MCF 10A (cell line): Measurements from ENCODE around the gene SPTB. TPM values are rescaled to one million over a fixed set of nuclear protein-coding genes. Genes with fewer than 3 reads are reported as not detected.

Experiments
- BruUV-seq: library from RNA; stranded (reverse); fragments of 400-500 nt; replicated peaks from 2 replicates; lab custom pipeline; 2021; lab: Mats Ljungman, UMichigan
- CTCF ChIA-PET: fragments of 300-600 bp; sonication (Branson Sonifier 250); formaldehyde crosslinking; extraction: SDS; loops from one replicate; lab custom pipeline; 2021; ENCODE audit warnings: antibody characterized with exemption, inconsistent platforms; lab: Yijun Ruan, JAX
- POLR2A ChIA-PET: fragments of 300-600, 350-650 bp; sonication (Branson Sonifier 250); formaldehyde crosslinking; extraction: SDS; loops from one replicate; lab custom pipeline; 2020; ENCODE audit warnings: antibody characterized with exemption, inconsistent platforms; lab: Yijun Ruan, JAX
- DNase-seq: peaks from one replicate; pipeline ENCODE4 v3.0.0-alpha.2; 2018; ENCODE audit not compliant: unreplicated experiment
- H3K27ac Mint-ChIP-seq: one replicate; pipeline ENCODE4 v1.8.0; 2022; ENCODE audit warnings: mild to moderate bottlenecking, low read depth, mixed read lengths; ENCODE audit not compliant: unreplicated experiment
- H3K27me3 Mint-ChIP-seq: one replicate; pipeline ENCODE4 v1.8.0; 2022; ENCODE audit warnings: mixed read lengths; ENCODE audit not compliant: insufficient read depth, unreplicated experiment
- H3K36me3 Mint-ChIP-seq: one replicate; pipeline ENCODE4 v1.8.0; 2022; ENCODE audit warnings: mild to moderate bottlenecking, moderate library complexity, mixed read lengths; ENCODE audit not compliant: insufficient read depth, unreplicated experiment
- H3K4me1 Mint-ChIP-seq: one replicate; pipeline ENCODE4 v1.8.0; 2022; ENCODE audit warnings: mixed read lengths; ENCODE audit not compliant: insufficient read depth, unreplicated experiment
- H3K4me3 Mint-ChIP-seq: one replicate; pipeline ENCODE4 v1.8.0; 2022; ENCODE audit warnings: mild to moderate bottlenecking, moderate library complexity, mixed read lengths; ENCODE audit not compliant: unreplicated experiment
- H3K9me3 Mint-ChIP-seq: one replicate; pipeline ENCODE4 v1.8.0; 2022; ENCODE audit warnings: mixed read lengths; ENCODE audit not compliant: unreplicated experiment
- intact Hi-C: fragments of 100-400 bp; cut with micrococcal nuclease; formaldehyde crosslinking; loops from 2 replicates; pipeline ENCODE4 v1.14.1; 2022
- total RNA-seq: library from RNA; stranded (reverse); gene quantifications from 2 replicates; pipeline ENCODE4 v1.2.3, GENCODE V29; 2022
- TF ChIP-seq, protein P1 (sequence below): fragments of 200-600 bp; IDR thresholded peaks from one replicate; pipeline ENCODE4 v1.8.0; 2022; ENCODE audit warnings: antibody characterized with exemption, mild to moderate bottlenecking; ENCODE audit not compliant: unreplicated experiment

SPTB gene
- total RNA-seq, 1 experiment from 2014 or later, result 1.3 TPM

- Mint-ChIP-seq H3K4me3 (no peak overlapping the region), H3K36me3 (no peaks in the 10 kb centered on the region), H3K27me3 (no peaks in the 10 kb centered on the region), H3K9me3 (no peaks in the 10 kb centered on the region), H3K27ac (no peak overlapping the region), H3K4me1 (peaks cover 24% of the 10 kb centered on the region)
- POLR2A ChIA-PET, result no interaction called here
- BruUV-seq, result no TSS peak
- CTCF ChIA-PET, result interaction anchor here (0.6 to 1.0 kb wide), 4 partner anchors 23 to 92 kb away, joined by 3 read pairs; no protein-coding TSS in a partner anchor
- TF ChIP-seq, protein P1, sequence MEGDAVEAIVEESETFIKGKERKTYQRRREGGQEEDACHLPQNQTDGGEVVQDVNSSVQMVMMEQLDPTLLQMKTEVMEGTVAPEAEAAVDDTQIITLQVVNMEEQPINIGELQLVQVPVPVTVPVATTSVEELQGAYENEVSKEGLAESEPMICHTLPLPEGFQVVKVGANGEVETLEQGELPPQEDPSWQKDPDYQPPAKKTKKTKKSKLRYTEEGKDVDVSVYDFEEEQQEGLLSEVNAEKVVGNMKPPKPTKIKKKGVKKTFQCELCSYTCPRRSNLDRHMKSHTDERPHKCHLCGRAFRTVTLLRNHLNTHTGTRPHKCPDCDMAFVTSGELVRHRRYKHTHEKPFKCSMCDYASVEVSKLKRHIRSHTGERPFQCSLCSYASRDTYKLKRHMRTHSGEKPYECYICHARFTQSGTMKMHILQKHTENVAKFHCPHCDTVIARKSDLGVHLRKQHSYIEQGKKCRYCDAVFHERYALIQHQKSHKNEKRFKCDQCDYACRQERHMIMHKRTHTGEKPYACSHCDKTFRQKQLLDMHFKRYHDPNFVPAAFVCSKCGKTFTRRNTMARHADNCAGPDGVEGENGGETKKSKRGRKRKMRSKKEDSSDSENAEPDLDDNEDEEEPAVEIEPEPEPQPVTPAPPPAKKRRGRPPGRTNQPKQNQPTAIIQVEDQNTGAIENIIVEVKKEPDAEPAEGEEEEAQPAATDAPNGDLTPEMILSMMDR, result no peak
- no peak for DNase-seq
- intact Hi-C loops, result no loop called here
Observed at GRCh38 chr14:64787619-64788018, 92.1 kb downstream of the SPTB start.

- ChIA-PET CTCF (interaction anchor here (0.6 to 1.2 kb wide), 7 partner anchors 14 to 482 kb away, joined by 3 to 5 read pairs (median 3); no protein-coding TSS in a partner anchor), POLR2A (no interaction called here)
- Mint-ChIP-seq H3K27me3 (no peaks in the 10 kb centered on the region), H3K9me3 (no peaks in the 10 kb centered on the region), H3K27ac (no peak overlapping the region), H3K4me1 (peaks cover 24% of the 10 kb centered on the region), H3K4me3 (no peak overlapping the region), H3K36me3 (no peaks in the 10 kb centered on the region)
- intact Hi-C loops, result no loop called here
- BruUV-seq, result no TSS peak
- peak; percentile 30 for DNase-seq
- TF ChIP-seq, protein P1, result no peak
Observed at GRCh38 chr14:64786296-64787149, 93.2 kb downstream of the SPTB start.

GRCh38 chr14:64784006-64784405, 95.7 kb downstream of the SPTB start:
- TF ChIP-seq, protein P1, result no peak
- no peak overlapping the region for H3K27ac Mint-ChIP-seq
- CTCF ChIA-PET, result interaction anchor here (0.9 to 1.2 kb wide), 5 partner anchors 15 to 56 kb away, joined by 3 to 5 read pairs (median 3); no protein-coding TSS in a partner anchor
- no peak for DNase-seq
- no TSS peak for BruUV-seq
- POLR2A ChIA-PET, result no interaction called here
- H3K27me3 Mint-ChIP-seq, result no peaks in the 10 kb centered on the region
- peaks cover 17% of the 10 kb centered on the region for H3K4me1 Mint-ChIP-seq
- H3K36me3 Mint-ChIP-seq, result no peaks in the 10 kb centered on the region
- H3K4me3 Mint-ChIP-seq, result no peak overlapping the region
- no peaks in the 10 kb centered on the region for H3K9me3 Mint-ChIP-seq
- intact Hi-C loops, result no loop called here

DNA sequence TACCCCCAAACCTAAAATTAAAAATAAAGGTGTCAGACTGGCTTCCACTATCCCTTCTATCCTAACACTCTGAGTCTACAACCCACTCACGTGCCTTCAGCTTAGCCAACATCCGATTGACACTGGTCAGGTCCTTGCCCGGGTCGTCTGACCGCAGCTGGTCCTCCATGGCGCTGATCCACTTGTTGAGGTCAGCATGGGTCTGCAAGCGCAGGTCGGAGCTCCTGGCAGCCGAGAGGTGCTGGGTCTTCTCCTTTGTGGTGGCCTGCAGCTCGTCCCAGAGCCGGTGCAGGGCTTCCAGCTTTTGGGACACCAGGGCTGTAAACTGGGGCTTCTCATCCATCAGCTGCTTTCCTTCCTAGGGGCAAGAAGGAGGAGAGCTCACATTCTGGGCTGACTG, 97.5 kb downstream of the SPTB start:
- CTCF ChIA-PET, result interaction anchor here (0.6 to 1.5 kb wide), 3 partner anchors 12 to 110 kb away, joined by 3 to 4 read pairs (median 4); no protein-coding TSS in a partner anchor
- no peaks in the 10 kb centered on the region for H3K36me3 Mint-ChIP-seq
- no peaks in the 10 kb centered on the region for H3K9me3 Mint-ChIP-seq
- H3K4me1 Mint-ChIP-seq, result peaks cover 7% of the 10 kb centered on the region
- no peak for DNase-seq
- no peak overlapping the region for H3K27ac Mint-ChIP-seq
- no TSS peak for BruUV-seq
- POLR2A ChIA-PET, result interaction anchor here (0.6 to 1.7 kb wide), 2 partner anchors 9 to 16 kb away, joined by 3 to 8 read pairs; no protein-coding TSS in a partner anchor
- H3K4me3 Mint-ChIP-seq, result no peak overlapping the region
- TF ChIP-seq, protein P1, result no peak
- H3K27me3 Mint-ChIP-seq, result no peaks in the 10 kb centered on the region
- intact Hi-C loops, result no loop called here
